Measurements from ENCODE around the gene PCBP4.

The PCBP4 gene

GRCh38 chr3:51954713-51955112, 12.5 kb downstream of the PCBP4 start:
- DNase-seq: no peak

DNA sequence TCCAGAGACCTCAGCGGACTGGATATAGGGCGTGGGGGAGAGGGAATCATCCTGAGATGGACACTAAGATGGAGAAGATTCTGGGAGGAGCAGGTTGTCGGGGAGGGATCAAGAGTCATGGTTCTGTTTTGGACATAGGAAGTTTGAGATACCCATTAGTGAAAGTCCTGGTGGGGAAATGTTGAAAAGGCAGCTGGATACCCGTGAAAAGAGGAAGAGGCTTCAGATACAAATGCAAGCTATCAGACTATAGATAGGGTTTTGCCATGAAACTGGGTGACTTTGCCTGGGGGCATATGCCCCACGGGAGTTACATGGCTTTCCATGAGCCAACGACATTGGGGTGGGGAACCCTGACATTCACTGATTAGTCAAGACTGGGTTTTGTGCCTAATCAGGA, 13.1 kb downstream of the PCBP4 start:
- no peak for DNase-seq

DNA sequence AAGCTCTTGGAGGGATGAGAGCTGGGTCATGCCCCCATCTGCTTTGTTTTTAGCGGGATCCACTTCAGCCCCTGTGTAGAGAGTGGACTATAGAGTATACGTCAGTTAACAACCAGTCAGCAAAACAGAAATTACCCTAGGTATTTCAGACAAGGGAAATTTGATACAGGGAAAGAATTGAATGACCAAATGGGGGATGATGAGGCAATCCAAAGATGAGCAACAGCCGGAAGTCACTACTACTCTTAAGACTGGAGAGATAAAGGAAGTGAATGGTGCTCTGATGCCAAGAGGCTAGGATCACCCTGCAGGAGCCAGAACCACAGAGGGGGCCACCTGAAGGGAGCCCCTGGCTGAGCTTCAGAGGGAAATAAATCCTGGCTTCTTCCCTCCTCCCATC, 13.8 kb downstream of the PCBP4 start:
- DNase-seq: no peak

DNA sequence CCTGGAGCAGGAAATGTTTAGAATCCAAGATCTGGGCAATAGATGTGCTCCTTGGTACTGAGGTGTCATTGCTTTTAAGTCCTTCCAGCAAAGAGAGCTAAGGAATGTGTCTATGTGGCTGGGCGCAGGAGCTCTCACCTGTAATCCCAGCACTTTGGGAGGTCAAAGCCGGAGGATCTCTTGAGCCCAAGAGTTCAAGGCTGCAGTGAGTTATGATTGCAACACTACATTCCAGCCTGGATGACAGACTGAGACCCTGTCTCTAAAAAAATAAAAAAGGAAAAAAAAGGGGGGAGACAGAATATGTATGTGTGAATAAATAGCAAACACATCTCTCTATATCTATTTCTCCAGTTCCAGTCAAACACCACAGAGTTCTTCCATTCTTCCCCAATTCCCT, 16.4 kb downstream of the PCBP4 start:
- DNase-seq: no peak

GRCh38 chr3:51949121-51949520, 18.1 kb downstream of the PCBP4 start:
- no peak for DNase-seq

- DNase-seq: no peak
Measured at GRCh38 chr3:51948016-51948580, 19.2 kb downstream of the PCBP4 start.

- DNase-seq: no peak
Measured at GRCh38 chr3:51947215-51947900, 19.9 kb downstream of the PCBP4 start.

DNA sequence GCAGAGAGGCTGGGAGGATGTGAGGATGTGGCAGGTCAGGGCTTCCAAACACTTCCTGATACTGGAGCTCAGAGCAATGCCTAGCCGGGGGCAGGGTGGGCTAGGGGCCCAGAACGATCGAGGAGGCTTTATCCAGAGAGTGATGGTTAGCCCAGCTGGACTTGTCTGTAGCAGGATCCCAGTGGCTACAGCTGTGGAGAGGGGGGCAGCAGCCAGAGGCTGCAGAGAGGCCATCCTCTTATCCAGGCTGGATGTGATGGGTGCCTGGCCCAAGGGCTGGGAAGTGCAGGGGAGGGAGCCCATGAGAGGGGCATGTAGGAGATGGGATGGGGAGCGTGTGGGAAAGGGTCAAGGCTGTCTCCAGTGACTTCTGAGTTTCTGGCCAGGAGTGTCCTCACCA, 20.5 kb downstream of the PCBP4 start:
- no peak for DNase-seq

DNA sequence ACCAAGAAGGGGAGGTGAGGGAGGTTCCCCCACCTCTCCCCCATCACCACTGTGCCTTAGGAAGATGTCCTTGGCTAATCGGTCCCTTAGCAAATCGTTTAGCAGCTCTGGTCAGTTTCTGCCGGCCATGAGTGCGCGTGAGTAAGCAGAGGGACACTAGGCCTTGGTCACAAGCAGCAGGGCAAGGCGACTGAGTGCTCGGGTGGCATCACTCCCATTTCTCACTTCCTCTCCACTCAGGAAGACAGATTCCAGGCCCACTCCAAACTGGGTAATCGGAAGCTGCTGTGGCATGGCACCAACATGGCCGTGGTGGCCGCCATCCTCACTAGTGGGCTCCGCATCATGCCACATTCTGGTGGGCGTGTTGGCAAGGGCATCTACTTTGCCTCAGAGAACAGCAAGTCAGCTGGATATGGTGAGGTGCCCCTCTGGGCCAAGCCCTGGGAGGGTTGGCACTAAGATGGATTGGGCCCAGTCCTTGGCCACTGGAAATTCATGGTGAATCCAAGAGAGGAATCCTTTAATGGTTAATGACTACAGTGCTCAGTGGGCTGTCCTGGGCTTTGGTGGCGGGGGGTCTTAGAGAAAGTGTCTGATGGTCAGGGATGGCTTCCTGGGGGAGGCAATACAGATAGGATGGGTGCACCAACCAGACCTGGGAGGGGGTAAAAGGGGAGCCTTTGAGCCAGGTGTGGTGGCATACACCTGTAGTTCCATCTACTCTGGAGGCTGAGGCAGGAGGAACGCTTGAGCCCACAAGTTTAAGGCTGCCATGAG, 21.1 kb downstream of the PCBP4 start:
- no peak for DNase-seq

DNA sequence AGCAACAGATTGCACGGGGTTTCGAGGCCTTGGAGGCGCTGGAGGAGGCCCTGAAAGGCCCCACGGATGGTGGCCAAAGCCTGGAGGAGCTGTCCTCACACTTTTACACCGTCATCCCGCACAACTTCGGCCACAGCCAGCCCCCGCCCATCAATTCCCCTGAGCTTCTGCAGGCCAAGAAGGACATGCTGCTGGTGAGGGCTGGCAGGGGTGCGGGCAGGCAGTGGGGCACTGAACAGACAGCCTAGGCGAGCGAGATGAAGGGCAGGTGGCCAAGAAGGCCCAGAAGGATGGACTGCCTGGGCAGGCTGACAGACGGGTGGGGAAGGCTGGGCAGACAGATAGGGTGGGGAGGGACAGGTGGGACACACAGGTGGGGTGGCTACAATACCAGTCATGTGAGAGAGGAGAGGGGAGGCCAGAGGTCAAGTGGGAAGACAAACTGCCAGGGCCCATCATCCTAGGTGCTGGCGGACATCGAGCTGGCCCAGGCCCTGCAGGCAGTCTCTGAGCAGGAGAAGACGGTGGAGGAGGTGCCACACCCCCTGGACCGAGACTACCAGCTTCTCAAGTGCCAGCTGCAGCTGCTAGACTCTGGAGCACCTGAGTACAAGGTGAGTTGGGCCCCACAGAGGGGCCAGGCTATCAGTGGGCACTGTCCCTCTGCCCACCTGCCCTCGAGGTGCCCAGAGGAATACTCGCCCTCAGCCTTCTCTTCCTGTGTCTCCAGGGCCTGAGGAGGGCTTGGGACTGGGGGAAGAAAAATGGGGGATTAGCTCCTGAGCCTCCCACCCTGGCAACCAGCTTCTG, 22.0 kb downstream of the PCBP4 start:
- DNase-seq: no peak

GRCh38 chr3:51944451-51945021, 22.7 kb downstream of the PCBP4 start:
- DNase-seq: no peak

DNA sequence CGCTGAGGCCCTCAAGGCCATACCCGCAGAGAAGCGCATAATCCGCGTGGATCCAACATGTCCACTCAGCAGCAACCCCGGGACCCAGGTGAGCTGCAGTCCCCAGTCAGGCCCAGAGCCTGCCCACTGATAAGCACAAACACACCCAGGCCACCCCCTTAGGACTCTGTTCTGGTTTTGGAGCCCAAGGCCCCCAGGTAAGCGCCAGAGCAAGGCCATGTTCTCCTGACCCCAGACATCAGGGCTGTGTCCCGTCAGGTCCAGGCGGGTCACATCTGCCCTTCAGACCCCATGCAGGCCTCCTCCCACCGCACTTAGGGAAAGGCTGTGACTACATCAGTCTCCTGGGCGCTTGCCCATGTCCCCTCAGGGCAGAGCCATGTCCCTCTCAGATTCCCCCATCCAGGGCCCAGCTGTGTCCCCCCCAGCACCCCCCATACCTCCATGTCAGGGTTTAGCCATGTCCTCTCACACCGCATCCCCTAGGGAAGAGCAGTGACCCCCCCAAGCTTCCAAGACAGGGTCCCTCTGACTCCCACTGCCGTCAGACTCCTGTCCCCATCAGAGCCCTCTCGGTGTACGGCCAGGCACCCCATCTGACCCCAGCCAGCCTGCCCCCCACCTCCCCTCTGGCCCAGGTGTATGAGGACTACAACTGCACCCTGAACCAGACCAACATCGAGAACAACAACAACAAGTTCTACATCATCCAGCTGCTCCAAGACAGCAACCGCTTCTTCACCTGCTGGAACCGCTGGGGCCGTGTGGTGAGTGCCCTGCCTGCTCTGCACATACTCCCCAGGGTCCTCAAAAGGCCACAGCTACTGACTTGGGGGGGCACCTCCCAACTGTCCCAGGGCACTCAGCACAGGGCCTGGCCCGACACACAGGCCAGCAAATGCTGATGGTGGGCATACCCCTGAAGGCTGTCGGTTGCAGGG, 23.5 kb downstream of the PCBP4 start:
- DNase-seq: no peak

GRCh38 chr3:51942603-51943450, 24.4 kb downstream of the PCBP4 start:
- peak; percentile 70 for DNase-seq

DNA sequence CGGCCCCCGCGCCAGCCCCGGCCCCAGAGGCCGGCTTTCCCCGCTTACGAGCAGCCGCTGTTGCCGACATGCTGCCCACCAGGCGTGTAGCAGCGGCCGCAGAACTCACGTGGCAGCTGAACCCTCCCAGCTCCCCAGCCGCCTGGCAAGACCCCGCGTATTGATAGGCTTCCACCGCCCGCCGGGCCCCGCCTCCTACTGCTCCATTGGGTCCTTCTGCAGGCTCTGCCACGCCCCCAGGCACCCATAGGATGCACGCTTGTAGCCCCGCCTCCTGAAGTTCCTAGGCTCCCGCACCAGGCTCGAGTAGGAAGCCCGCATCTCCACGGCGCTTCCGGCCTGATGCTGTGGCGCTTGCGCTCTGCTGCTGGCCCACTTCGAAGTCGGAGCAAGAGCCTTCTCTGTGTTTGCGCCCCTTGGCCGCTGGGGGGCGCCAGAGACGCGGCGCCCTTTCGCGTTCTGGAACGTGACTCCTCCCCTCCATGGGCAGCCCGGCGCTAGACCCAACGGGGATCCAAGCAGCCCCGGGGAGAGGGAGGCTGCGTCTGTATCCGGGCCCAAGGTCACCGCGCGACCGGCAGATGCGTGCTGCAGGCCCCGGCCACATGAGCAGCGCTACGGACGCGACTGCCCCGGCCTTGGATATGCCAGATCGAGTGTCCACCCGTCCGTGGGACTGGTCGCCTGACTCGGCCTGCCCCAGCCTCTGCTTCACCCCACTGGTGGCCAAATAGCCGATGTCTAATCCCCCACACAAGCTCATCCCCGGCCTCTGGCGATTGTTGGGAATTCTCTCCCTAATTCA, 25.3 kb downstream of the PCBP4 start, which contains the start of the genes PARP3 and RRP9:
TSS of gene PARP3 (plus strand) at position 566 of the 805 bp plus-strand sequence. CDS start 993 bp downstream, outside the sequence.
TSS of gene RRP9 (minus strand) at position 107 of the 805 bp plus-strand sequence. CDS start at position 70, 37 bp downstream.
- DNase-seq: peak; percentile 100

DNA sequence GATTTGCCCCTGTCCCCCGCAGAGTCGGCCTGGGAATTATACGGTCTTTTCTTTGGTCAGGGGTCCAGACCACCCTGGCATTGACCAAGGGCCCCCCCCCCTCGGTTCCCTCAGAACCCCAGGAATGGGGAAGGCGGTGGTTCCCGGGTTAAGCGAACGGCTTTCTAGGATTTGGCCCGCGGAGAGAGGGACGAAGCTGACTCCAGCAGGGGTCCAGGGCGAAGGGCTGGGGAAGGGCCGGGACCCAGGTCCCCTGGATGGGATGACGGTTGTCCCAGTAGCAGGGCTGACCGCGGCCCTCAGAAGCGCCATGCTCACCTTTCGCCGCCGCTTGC, 25.8 kb downstream of the PCBP4 start:
- no peak for DNase-seq

DNA sequence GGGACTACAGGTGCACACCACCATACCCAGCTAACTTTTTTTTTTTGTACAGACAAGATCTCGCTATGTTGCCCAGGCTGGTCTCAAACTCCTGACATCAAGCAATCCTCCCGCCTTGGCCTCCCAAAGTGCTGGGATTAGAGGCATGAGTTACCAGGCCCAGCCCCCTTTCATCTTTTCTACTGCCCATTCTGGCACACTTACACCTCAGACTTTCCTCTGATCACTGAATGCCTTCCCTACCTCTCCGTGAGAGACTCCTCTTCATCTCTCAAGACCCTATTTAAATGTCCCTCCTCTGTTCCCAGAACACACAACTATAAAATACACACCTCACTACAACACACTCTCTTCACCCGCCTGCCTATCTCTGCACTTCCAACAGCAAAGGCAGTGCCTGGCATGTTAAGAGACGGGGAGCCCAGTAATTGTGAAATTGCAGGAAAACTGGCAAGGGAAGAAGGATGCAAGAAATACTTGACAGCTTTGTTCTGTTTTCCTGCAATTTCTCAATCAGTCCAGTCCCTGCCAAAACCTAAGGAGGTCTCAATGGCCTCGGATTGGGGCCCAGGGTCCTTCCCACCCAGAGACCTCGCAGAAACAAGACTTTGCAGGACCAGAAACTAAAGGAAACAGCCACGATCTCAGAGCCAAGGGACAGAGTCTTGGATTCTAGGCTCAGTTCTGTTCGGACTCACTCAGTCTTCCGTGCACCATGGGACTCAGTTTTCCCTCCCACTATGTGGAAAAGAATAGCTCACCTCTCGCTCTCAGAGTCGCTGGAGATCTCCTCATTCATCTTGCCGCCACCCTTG, 26.4 kb downstream of the PCBP4 start:
- DNase-seq: no peak

DNA sequence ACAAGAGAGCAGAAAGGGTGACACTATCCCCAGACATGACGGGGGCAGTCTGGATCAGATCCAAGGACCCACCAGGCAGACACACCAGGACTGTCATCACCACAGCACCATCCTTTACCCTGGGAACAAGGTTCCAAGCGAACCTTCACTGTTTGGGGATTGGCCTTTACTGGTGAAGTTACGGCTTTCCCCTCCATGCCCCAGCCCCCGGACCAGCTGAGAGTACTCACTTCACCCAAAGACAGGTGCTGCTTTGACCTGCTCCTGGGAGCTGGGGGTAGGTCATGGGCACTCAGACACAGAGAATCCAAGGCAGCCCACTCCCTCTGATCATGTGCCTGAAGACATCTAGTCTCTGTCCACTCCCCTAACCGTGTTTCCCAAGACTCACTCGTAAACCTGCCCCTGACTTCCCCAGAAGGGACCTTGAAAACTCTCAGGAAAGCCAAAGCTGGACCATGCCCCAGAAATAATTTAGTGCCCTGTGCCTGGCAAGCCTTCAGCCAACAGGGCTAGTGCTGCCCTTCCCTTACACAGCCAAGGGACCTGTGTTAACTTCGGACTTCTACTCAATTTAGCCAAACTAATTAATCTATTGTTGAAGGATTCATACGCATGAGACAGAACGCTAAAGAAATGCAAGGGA, 28.4 kb downstream of the PCBP4 start:
- DNase-seq: no peak
